Activated naive CD8-positive, alpha-beta T cell treated with anti-CD3 and anti-CD28 coated beads for 36 hours (primary cell): ENCODE results near the gene ADAP1. TPM values are rescaled to one million over a fixed set of nuclear protein-coding genes. Genes with fewer than 3 reads are reported as not detected.
A peak's percentile ranks its signal among the peaks of the same experiment; 100 is the strongest.
"Not testable (repeated sequence)": the region's sequence is repeated elsewhere in the genome, so short reads cannot be mapped to it uniquely, and the experiment has no call there.

Experiments
- DNase-seq: peaks from one replicate; pipeline ENCODE4 v3.0.0; 2021
- H3K27ac Mint-ChIP-seq: one replicate; pipeline ENCODE4 v1.8.0; 2022; ENCODE audit warnings: mild to moderate bottlenecking, moderate library complexity, mixed read lengths
- H3K27me3 Mint-ChIP-seq: one replicate; pipeline ENCODE4 v1.8.0; 2022; ENCODE audit warnings: mild to moderate bottlenecking, mixed read lengths
- H3K36me3 Mint-ChIP-seq: one replicate; pipeline ENCODE4 v1.8.0; 2021; ENCODE audit warnings: mild to moderate bottlenecking, mixed read lengths
- H3K4me1 Mint-ChIP-seq: one replicate; pipeline ENCODE4 v1.8.0; 2021; ENCODE audit warnings: mixed read lengths
- H3K4me3 Mint-ChIP-seq: one replicate; pipeline ENCODE4 v1.8.0; 2022; ENCODE audit warnings: mild to moderate bottlenecking, moderate library complexity, mixed read lengths
- H3K9me3 Mint-ChIP-seq: one replicate; pipeline ENCODE4 v1.8.0; 2022; ENCODE audit warnings: mixed read lengths
- total RNA-seq, 2 experiments: library from RNA; stranded (reverse); gene quantifications; one replicate each; pipeline ENCODE4 v1.2.3, GENCODE V29; 2021

The ADAP1 gene
- total RNA-seq, 2 experiments from 2014 or later, result 49.9 to 56.7 TPM

DNA sequence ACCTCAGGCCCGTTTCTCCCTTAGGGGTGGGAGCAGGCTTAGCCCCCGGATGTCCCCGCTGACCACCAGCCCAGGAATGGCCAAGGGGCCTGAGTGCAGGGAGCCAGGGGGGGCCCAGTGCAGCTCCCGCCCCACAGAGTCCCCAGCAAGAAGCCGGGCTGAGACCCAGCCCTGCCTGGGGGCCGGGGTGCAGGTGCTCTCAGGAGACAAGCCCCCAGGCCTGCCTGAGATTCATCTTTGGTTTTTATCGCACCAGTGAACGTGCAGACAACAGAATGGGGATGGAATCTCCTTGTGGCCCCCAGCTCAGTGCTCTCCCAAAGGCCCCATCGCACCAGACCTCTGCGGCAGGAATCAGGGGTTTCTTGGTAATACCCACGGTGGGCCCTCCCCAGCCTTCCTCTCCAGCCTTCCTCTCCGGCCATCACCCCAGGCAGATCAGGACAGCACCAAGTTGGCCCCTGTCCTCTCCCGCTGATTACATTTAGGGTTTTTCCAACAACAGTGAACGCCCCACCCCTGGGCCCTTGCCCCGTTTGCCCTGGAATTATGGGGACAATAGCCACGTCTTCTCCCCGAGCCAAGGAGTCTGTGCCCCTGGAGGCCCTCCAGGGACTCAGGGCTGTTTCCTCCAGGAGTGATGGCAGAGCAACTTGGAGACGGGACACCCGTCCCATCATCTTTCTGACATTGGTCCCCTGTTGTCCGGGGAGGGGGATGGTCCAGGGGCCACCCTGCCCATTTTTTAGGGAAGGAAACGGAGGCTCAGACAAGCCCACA, 22.4 kb downstream of the ADAP1 start:
- Mint-ChIP-seq H3K4me3 (no peak overlapping the region), H3K4me1 (peaks cover 39% of the 10 kb centered on the region), H3K27me3 (no peaks in the 10 kb centered on the region), H3K36me3 (peaks cover 51% of the 10 kb centered on the region), H3K9me3 (peaks cover 6% of the 10 kb centered on the region), H3K27ac (no peak overlapping the region)
- DNase-seq, result no peak

GRCh38 chr7:930975-931758, 23.3 kb downstream of the ADAP1 start:
- Mint-ChIP-seq H3K27ac (peak overlapping the region; percentile 94), H3K27me3 (no peaks in the 10 kb centered on the region), H3K4me3 (no peak overlapping the region), H3K9me3 (peaks cover 6% of the 10 kb centered on the region), H3K4me1 (peaks cover 36% of the 10 kb centered on the region), H3K36me3 (peaks cover 48% of the 10 kb centered on the region)
- no peak for DNase-seq

GRCh38 chr7:929311-929711, 25.2 kb downstream of the ADAP1 start:
- Mint-ChIP-seq H3K4me1 (peaks cover 43% of the 10 kb centered on the region), H3K27me3 (no peaks in the 10 kb centered on the region), H3K4me3 (no peak overlapping the region), H3K36me3 (peaks cover 47% of the 10 kb centered on the region), H3K9me3 (peaks cover 6% of the 10 kb centered on the region), H3K27ac (peak overlapping the region; percentile 94)
- DNase-seq, result no peak

DNA sequence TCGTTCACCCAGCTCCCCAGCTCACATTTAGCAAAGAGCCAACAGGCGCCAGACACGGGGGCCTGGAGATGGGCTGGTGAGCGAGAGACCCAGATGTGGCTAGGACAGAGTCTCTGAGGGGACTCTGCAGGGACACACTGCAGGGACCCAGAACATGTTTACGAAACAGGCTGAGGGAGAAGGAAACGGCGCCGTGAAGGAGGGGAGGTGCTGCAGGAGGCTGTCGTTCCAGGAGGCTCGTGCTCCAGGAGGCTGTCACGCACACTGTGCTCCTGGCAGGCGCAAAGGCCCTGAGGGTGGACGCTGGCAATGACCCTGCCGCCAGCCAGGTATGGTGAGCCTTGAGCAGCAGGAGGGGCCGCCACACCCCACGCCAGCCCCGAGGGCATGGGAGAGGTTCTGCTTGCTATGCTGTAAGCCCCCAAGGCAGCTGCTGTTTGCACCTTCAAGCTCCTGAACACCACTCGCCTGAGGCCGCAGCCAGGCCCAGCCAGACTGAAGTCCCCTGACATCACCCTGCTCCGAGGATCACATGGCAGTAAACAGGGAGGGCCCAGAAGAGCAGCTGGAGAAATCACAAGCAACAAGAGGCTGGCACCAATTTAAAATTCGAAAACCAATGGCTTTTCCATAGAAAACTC, 27.3 kb downstream of the ADAP1 start:
- peaks cover 6% of the 10 kb centered on the region for H3K9me3 Mint-ChIP-seq
- peaks cover 45% of the 10 kb centered on the region for H3K36me3 Mint-ChIP-seq
- H3K27ac Mint-ChIP-seq, result peak overlapping the region; percentile 7
- no peak for DNase-seq
- H3K27me3 Mint-ChIP-seq, result no peaks in the 10 kb centered on the region
- H3K4me1 Mint-ChIP-seq, result peaks cover 49% of the 10 kb centered on the region
- no peak overlapping the region for H3K4me3 Mint-ChIP-seq

GRCh38 chr7:926061-927030, 28.1 kb downstream of the ADAP1 start:
- Mint-ChIP-seq H3K9me3 (peaks cover 6% of the 10 kb centered on the region), H3K4me3 (no peak overlapping the region), H3K27me3 (no peaks in the 10 kb centered on the region), H3K4me1 (peaks cover 55% of the 10 kb centered on the region), H3K36me3 (peaks cover 43% of the 10 kb centered on the region), H3K27ac (peak overlapping the region; percentile 97)
- DNase-seq, result no peak

- Mint-ChIP-seq H3K27ac (peak overlapping the region; percentile 97), H3K4me1 (peaks cover 62% of the 10 kb centered on the region), H3K36me3 (peaks cover 43% of the 10 kb centered on the region), H3K4me3 (peak overlapping the region; percentile 52), H3K27me3 (no peaks in the 10 kb centered on the region), H3K9me3 (peaks cover 6% of the 10 kb centered on the region)
- DNase-seq, result peak; percentile 89
Measured at GRCh38 chr7:925601-926000, 28.9 kb downstream of the ADAP1 start.

GRCh38 chr7:924541-925231, 29.8 kb downstream of the ADAP1 start:
- H3K4me1 Mint-ChIP-seq, result peaks cover 54% of the 10 kb centered on the region
- H3K27ac Mint-ChIP-seq, result peak overlapping the region; percentile 97
- H3K9me3 Mint-ChIP-seq, result no peaks in the 10 kb centered on the region
- DNase-seq, result peak; percentile 88
- H3K4me3 Mint-ChIP-seq, result peak overlapping the region; percentile 77
- H3K36me3 Mint-ChIP-seq, result peaks cover 35% of the 10 kb centered on the region
- H3K27me3 Mint-ChIP-seq, result no peaks in the 10 kb centered on the region

- H3K4me3 Mint-ChIP-seq, result peak overlapping the region; percentile 83
- not testable (repeated sequence) for H3K27me3 Mint-ChIP-seq, H3K9me3 Mint-ChIP-seq, H3K27ac Mint-ChIP-seq
- H3K4me1 Mint-ChIP-seq, result peaks cover 50% of the 10 kb centered on the region
- peaks cover 31% of the 10 kb centered on the region for H3K36me3 Mint-ChIP-seq
- peak; percentile 3 for DNase-seq
Measured at GRCh38 chr7:924042-924441, 30.4 kb downstream of the ADAP1 start.

- H3K4me1 Mint-ChIP-seq, result peaks cover 43% of the 10 kb centered on the region
- peak overlapping the region; percentile 98 for H3K27ac Mint-ChIP-seq
- H3K9me3 Mint-ChIP-seq, result no peaks in the 10 kb centered on the region
- H3K4me3 Mint-ChIP-seq, result peak overlapping the region; percentile 83
- H3K27me3 Mint-ChIP-seq, result no peaks in the 10 kb centered on the region
- peak; percentile 93 for DNase-seq
- peaks cover 28% of the 10 kb centered on the region for H3K36me3 Mint-ChIP-seq
Measured at GRCh38 chr7:923108-924041, 31.1 kb downstream of the ADAP1 start.

DNA sequence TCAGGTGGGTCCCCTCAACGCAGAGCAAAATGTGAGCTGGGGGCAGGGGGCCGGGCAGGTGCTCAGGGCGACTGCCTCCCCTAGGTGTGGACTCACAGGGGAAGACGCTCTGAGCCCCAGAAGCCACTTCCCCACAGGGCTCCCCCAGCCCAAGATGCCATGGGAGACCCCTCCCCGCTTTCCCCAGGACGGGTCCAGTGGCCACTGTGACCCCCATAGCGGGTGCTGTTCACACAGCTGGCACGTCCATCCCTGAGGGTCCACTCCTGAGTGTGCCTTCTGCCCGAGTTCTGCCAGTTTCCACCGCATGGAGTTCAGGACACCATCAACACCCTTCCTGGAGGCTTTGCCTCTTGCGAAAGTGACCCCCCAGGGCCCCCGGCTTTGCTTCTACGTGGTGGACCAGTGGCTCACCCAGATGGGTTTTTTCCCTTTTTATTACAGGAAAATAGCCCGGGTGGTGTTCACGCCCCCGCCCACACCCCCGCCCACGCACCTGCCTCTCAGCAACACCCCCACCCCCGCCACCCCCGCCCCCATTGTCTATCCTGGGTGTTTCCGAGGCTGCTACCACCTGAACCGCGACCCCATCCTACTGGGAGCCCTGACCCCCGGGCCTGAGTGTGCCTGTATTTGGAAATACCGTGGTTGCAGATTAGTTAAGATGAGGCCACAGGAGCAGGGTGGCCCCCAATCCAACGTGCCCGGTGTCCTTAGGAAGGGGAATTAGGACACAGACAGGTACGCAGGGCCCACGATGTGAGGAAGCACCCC, 32.0 kb downstream of the ADAP1 start:
- H3K9me3 Mint-ChIP-seq, result no peaks in the 10 kb centered on the region
- H3K27ac Mint-ChIP-seq, result peak overlapping the region; percentile 98
- peaks cover 28% of the 10 kb centered on the region for H3K36me3 Mint-ChIP-seq
- peak; percentile 51 for DNase-seq
- no peaks in the 10 kb centered on the region for H3K27me3 Mint-ChIP-seq
- peak overlapping the region; percentile 83 for H3K4me3 Mint-ChIP-seq
- H3K4me1 Mint-ChIP-seq, result peaks cover 41% of the 10 kb centered on the region

GRCh38 chr7:921581-922333, 32.7 kb downstream of the ADAP1 start:
- H3K9me3 Mint-ChIP-seq, result no peaks in the 10 kb centered on the region
- DNase-seq, result peak; percentile 18
- H3K36me3 Mint-ChIP-seq, result peaks cover 24% of the 10 kb centered on the region
- H3K27ac Mint-ChIP-seq, result peak overlapping the region; percentile 98
- peak overlapping the region; percentile 83 for H3K4me3 Mint-ChIP-seq
- H3K27me3 Mint-ChIP-seq, result no peaks in the 10 kb centered on the region
- H3K4me1 Mint-ChIP-seq, result peaks cover 37% of the 10 kb centered on the region

DNA sequence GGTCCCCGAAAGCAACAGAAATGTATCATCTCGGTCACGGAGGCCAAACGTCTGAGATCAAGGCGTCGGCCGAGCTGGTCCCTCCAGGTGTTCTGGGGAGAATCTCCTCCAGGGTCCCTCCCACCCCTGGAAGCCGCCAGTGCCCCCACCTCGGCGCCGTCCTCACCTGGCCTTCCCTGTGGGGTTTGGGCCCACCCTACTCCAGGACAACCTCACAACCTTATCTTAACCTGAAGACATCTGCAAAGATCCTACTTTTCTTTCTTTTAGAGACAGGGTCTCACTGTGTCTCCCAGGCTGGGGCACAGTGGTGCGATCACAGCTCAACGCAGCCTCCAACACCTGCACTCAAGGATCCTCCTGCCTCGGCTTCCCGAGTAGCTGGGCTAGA, 33.4 kb downstream of the ADAP1 start:
- Mint-ChIP-seq H3K27me3 (no peaks in the 10 kb centered on the region), H3K4me1 (peaks cover 38% of the 10 kb centered on the region), H3K27ac (peak overlapping the region; percentile 98), H3K36me3 (peaks cover 24% of the 10 kb centered on the region), H3K9me3 (no peaks in the 10 kb centered on the region), H3K4me3 (peak overlapping the region; percentile 48)
- no peak for DNase-seq
